NCI-H2196 treated with DMSO at 0.1 percent for 48 hours (cell line): ENCODE measurements around the gene CEP135.
"Not testable (repeated sequence)": the region's sequence is repeated elsewhere in the genome, so short reads cannot be mapped to it uniquely, and the experiment has no call there.

Source experiments
- DNase-seq: peaks from one replicate; lab custom pipeline; 2025; ENCODE audit not compliant: unreplicated experiment; lab: John Stamatoyannopoulos, UW

The CEP135 gene

DNA sequence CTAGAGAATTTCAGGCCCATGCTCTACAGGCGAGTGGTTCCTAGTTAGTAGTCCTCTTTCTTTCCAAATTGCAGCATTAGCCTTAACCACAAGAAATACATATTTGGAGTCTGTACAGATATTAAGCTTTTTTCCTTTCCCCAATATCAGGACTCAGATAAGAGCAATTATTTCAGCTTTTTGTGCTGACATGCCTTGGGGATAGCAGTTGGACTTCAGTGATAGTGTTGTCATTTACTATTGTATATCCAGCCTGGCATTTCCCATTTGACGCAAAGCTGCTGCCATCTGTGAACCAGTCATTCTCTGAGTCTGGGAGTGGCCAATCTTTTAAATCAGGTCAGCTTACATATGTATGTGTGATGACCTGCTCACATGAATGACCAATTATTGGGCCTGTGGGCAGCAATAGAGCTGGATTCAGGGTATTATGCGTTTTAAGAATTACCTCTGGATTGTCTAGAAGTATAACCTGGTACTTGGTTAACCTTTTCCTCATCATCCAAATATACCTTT lies 6.8 kb upstream of the CEP135 start:
- DNase-seq: no peak

DNA sequence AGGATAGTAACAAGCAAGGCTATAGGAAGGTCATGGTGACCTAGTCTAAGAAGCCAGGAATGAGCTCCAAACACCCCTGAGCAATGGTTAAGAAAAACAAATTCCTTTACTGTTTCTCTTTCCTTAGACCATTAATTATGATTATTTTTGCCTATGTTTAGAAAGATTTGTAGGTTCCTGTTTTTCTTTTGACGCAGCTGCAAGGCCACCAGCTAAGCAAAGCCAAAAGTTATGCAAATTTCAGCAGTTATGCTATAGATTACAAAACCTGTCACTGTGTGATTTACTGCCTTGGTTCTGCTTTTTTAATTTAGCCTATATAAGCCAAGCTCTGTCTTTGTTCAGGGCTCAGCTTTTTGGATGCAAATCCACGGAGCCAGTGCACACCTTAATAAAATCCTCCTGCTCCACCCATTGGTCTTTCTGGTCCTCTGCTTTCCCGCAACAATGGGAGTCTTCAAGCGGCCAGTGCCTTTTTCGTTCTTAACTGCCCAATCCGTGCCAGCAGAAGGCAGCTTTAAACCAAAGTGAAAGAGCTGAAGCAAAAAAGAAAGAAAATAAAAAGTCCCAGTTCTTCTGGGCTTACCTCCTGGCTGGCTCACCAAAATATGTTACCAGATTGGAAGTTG lies 1.4 kb upstream of the CEP135 start:
- no peak for DNase-seq

DNA sequence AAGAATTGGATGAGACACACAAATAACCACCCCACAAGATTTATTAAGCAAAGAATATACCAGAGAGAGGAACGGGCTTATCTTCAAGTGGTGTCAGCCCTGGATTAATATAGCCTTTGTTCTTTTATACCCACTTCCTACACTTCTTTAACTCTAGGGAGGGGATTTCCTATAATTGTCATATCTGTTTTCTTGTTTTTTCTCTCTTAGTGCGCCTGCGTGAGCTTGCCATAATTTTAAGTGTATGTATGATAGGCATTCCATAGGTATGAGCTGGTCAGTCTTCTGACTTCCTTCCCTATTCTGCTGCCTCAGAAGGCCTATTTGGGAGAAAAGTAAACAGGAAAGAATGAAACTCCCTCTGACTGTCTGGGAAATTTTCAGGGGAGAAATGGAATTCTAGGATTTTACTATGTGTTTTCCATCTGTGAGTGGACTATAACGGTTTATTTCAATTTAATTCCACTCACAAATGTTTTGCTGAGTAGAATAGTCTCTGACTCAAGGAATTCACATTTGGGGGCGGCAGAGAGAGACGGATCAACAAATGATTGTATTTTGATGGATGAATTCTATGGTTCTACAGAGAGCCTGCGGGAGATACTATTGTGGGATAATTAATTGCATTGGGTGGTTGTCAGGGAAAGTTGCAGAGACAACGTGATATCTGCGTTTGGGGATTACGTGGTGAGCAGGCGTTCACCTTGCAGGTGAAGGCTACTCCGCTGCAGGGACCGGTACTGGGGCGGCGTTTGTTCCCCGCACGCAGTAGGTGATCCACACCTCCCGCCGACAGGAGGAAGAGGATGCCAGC lies 626 bp upstream of the CEP135 start:
- DNase-seq: no peak

DNA sequence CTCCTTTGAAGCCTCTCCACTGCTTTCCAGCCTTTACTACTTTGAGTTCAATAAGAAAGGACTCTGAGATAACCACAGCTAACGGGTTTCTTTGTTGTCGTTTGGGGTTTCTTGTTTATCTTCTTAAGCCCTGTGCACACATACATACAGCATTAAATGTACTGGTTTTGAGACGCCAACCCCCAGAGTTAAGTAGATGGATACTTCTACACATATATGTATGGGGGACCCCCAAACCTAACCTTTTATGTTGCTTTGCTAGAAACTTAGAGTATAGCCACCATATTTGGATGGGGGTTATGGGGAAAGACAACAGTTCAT lies 697 bp downstream of the CEP135 start:
- no peak for DNase-seq

- no peak for DNase-seq
Measured at GRCh38 chr4:55951191-55951922, 2.6 kb downstream of the CEP135 start.

- DNase-seq: no peak
Measured at GRCh38 chr4:55955710-55956109, 7.0 kb downstream of the CEP135 start.

DNA sequence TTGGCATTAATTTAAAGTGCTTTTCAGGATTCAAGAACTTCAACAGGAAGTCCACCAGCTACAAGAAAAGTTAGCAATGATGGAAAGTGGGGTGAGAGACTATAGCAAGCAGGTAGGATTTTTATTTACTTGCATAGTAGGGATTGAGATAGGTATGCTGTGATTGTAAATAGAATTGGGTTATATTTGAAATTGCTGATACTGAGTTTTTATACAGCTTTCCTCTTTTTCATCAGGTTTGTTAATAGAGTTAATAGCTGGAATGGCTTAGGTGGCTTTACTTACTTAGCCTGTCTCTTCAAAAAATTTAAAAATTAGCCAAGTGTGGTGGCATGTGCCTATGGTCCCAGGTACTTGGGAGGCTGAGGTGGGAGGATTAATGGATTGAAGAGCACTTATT lies 10.9 kb downstream of the CEP135 start:
- DNase-seq: no peak

DNA sequence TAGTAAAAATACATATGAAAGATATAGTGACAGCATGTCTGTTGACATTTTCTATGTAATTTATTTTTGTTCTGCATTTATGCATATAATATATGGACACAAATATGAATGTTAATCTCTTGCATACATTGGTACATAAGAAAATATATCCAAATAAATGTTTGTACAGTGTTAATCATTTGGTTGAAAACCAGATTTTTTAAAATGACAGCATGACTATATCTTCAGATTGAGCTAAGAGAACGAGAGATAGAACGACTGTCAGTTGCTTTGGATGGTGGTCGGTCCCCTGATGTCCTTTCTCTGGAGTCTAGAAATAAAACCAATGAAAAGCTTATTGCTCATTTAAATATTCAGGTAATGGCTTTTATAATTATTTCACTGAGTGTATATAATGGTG lies 15.3 kb downstream of the CEP135 start:
- no peak for DNase-seq

DNA sequence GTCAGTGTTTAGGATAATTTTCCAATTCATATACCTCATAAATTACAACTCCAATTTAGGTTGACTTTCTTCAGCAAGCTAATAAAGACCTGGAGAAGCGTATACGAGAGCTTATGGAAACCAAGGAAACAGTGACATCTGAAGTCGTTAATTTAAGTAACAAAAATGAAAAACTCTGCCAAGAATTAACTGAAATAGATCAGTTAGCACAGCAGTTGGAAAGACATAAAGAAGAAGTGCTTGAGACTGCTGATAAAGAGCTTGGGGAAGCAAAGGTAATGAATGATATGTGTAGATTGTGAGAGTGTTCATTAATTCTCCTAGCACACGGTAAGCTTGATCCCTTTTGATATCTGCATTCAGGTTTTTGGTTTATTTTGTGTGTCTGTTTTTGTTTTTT lies 16.8 kb downstream of the CEP135 start:
- no peak for DNase-seq

DNA sequence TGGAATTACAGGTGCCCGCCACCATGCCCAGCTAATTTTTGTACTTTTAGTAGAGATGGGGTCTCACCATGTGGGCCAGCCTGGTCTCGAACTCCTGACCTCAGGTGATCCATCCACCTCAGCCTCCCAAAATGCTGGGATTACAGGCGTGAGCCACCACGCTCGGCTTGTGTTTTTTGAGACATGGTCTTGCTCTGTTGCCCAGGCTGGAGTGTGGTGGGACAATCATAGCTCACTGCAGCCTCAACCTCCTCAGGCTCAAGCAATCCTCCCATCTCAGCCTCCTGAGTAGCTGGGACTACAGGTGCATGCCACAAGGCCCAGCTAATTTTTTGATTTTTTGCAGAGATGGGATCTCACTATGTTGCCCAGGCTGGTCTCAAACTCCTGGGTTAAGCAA lies 17.6 kb downstream of the CEP135 start:
- DNase-seq: not testable (repeated sequence)

DNA sequence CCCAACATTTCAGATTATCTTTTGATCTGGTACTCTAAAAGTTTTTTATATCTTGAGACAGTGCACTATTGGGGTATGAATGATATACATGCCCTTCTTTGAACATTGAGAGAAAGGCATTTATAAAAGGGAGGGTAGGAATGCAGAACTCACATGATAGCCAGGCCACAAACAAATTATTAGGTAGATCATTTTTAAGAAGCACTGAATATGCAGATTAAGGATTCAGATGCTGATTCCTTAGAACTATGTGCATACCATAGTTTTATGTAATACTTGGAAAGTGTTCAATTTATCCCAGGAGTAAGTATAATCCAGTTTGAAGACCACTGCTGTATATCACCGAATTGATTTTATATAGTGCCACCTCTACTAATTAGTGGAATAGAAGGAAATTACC lies 18.6 kb downstream of the CEP135 start:
- no peak for DNase-seq

DNA sequence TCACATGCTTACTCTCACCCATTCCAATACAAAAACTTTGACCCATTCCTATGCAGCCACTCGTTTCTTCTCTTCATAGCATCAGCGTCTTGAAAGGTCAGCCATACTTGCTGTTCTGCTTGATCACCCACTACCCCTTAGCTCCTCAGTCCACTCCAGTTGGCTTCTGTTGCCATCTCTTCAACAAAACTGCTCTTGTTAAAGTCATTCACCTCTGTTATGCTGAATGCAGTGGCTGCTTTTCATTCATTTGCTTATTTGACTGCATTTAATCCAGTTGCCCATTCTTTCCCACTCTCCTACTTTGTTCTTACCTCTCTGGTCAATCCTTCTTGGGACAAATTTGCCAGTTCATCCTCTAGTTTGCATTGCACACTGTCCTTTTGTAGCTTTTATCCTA lies 24.9 kb downstream of the CEP135 start:
- DNase-seq: no peak

GRCh38 chr4:55977811-55978210 lies 29.1 kb downstream of the CEP135 start:
- no peak for DNase-seq

DNA sequence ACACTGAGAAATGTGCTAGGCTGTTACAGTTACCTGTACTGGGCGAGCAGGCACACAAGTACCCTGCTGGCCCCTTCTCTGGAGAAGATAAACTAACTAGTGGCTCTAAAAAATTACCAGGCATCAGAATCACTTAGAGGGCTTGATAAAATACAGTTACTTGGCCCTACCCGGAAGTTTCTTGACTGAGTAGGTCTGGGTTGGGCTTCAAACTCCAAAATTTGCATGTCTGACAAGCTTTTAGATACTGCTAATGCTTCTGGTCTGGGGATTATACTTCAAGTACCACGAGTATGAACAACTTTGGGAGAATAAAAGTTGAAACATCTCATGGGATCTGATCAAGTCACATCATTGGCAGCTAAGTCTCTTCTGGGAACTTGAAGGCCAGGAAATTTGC lies 30.8 kb downstream of the CEP135 start:
- DNase-seq: no peak

- DNase-seq: no peak
Measured at GRCh38 chr4:55980725-55981124, 32.0 kb downstream of the CEP135 start.

DNA sequence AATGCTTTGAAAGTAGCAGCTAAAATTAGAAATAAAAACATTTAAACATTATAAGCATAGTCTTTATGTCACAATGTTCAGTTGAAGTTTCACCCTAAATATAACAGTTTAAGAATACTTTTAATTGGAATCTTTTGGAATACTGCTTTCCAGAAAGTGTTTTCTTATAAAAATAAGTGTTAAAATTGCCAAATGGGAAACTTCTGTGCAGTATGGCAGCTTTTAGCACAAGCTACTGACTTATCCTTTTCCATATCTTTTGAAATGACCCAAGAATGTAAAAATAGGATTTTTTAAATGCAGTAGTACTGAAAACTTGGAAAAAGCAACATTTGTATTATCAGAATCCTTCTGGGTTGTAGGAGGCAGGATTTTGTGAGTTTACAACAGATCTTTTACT lies 34.2 kb downstream of the CEP135 start:
- DNase-seq: no peak

GRCh38 chr4:55989766-55990165 lies 41.0 kb downstream of the CEP135 start:
- DNase-seq: no peak

- no peak for DNase-seq
Measured at GRCh38 chr4:55993994-55994663, 45.4 kb downstream of the CEP135 start.

- DNase-seq: no peak
Measured at GRCh38 chr4:55996646-55997045, 47.9 kb downstream of the CEP135 start.

- no peak for DNase-seq
Measured at GRCh38 chr4:56003606-56004005, 54.9 kb downstream of the CEP135 start.

DNA sequence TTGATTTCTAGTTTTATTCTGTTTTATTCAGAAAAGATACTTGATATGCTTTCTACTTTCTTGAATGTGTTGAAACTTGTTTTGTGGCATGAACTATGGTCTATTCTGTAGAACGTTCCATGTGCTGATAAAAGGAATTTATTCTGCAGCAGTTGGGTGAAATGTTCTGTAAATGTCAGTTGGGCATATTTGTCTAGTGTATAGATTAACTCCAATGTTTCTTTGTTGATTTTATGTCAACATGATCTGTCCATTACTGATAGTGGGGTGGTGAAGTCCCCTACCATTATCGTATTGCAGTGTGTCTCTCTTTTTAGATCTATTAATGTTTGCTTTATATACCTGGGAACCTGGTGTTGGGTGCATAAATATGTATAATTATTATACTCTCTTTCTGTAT lies 55.5 kb downstream of the CEP135 start:
- no peak for DNase-seq

GRCh38 chr4:56007154-56007553 lies 58.4 kb downstream of the CEP135 start:
- DNase-seq: no peak
